ENCODE results near the gene OR1N2.

- TF ChIP-seq CTCF (IDR thresholded peaks at IDR 0.05) (no peak), POLR2A (IDR thresholded peaks at IDR 0.05) (no peak), POLR2AphosphoS5 (IDR thresholded peaks at IDR 0.05) (no peak), EP300 (IDR thresholded peaks at IDR 0.05; ENCODE audit: low read depth) (no peak)
These were observed 6.7 kb upstream of the OR1N2 start for GRCh38 chr9:122546196-122546595.

All from transverse colon (tissue), 4 donors.